Upper lobe of left lung (tissue), 6 donors: ENCODE data around the gene EXOC6B. TPM values are rescaled to one million over a fixed set of nuclear protein-coding genes. Genes with fewer than 3 reads are reported as not detected.

ENCODE experiments used
- ATAC-seq, 2 donors: fragments of 200-7000 bp; cut with Tn5 transposase; one replicate each; pipeline ENCODE4 v1.9.1; 2022; ENCODE audit warnings: mild to moderate bottlenecking in 2 of 2, moderate library complexity in 2 of 2; ENCODE audit not compliant: low FRiP score in 2 of 2
- DNase-seq, 2 donors: peaks; one replicate each; pipeline ENCODE4 v3.0.0-alpha.2; 2019 to 2020
- H3K27ac ChIP-seq, 4 donors: fragments of 200-600 bp; sonication (generic); one replicate each; pipeline ENCODE4 v1.5.1; 2016 to 2019
- H3K27me3 ChIP-seq, 4 donors: fragments of 200-600 bp; sonication (generic); one replicate each; pipeline ENCODE4 v1.5.1; 2017 to 2019
- H3K36me3 ChIP-seq, 4 donors: fragments of 200-600 bp; sonication (generic); one replicate each; pipeline ENCODE4 v1.5.1; 2016 to 2019
- H3K4me1 ChIP-seq, 4 donors: fragments of 200-600 bp; sonication (generic); one replicate each; pipeline ENCODE4 v1.5.1; 2018 to 2019
- H3K4me3 ChIP-seq, 4 donors: fragments of 200-600 bp; sonication (generic); one replicate each; pipeline ENCODE4 v1.5.1; 2017 to 2019; ENCODE audit warnings: mild to moderate bottlenecking in 2 of 4, moderate library complexity in 1 of 4
- H3K9me3 ChIP-seq, 4 donors: fragments of 200-600 bp; sonication (generic); one replicate each; pipeline ENCODE4 v1.5.1; 2018 to 2019
- CTCF ChIP-seq, 6 experiments: fragments of 450-650 bp in 4 of 6; fragments of 200-600 bp in 2 of 6; sonication (generic) in 2 of 6; IDR thresholded peaks; one replicate each; pipeline ENCODE4 v1.5.1; 2016 to 2019; ENCODE audit warnings: antibody characterized with exemption in 6 of 6
- EP300 ChIP-seq, 4 donors: sonication (generic); formaldehyde crosslinking; IDR thresholded peaks; one replicate each; pipeline ENCODE4 v1.5.1; 2017; ENCODE audit warnings: antibody characterized with exemption in 4 of 4, control low read depth in 2 of 4
- POLR2A ChIP-seq, 4 donors: fragments of 450-650 bp; IDR thresholded peaks; one replicate each; pipeline ENCODE4 v1.5.1; 2016 to 2017; ENCODE audit warnings: antibody characterized with exemption in 4 of 4, mild to moderate bottlenecking in 2 of 4
- POLR2AphosphoS5 ChIP-seq, 2 donors: sonication (generic); formaldehyde crosslinking; IDR thresholded peaks; one replicate each; pipeline ENCODE4 v1.5.1; 2017; ENCODE audit warnings: antibody characterized with exemption in 2 of 2
- WGBS, 2 donors: methylation state at CpG; one replicate each; pipeline ENCODE4 v1.1.5; 2017 to 2018; 5-methylcytosine and 5-hydroxymethylcytosine counted together
- total RNA-seq, 6 donors: library from RNA; depleted of rRNA in 4 of 6; stranded (reverse); fragments of >200 nt in 4 of 6; gene quantifications; one replicate each; pipeline versions ENCODE4 v1.1.0 to v1.2.1, GENCODE V29; 2016 to 2021
- donor health status: DM: no; HTN: no; CAD: no; lungs with moderate emphysema.
- donor health status: DM: no; HTN: yes; CAD: no; lungs with severe emphysema.

EXOC6B gene
- total RNA-seq, 6 donors from 2014 or later: 11.0 to 56.6 (median 24.0) TPM

GRCh38 chr2:72236445-72237067 lies 589.3 kb downstream of the EXOC6B start:
- Histone ChIP-seq H3K4me1 (peaks cover 0 to 6% (median 0%) of the 10 kb centered on the region in 4 donors), H3K36me3 (no peaks in the 10 kb centered on the region), H3K4me3 (no peak overlapping the region), H3K27ac (no peak overlapping the region), H3K27me3 (no peaks in the 10 kb centered on the region), H3K9me3 (no peaks in the 10 kb centered on the region)
- WGBS, 2 donors: 86 to 91% methylated on average over 3 of the region's 3 CpGs
- ATAC-seq (no peak), DNase-seq (no peak)
- TF ChIP-seq POLR2A (IDR thresholded peaks at IDR 0.05) (no peak), CTCF (IDR thresholded peaks at IDR 0.05) (no peak)

- no peak for DNase-seq
- no peak overlapping the region for H3K27ac ChIP-seq
- no peak overlapping the region for H3K4me3 ChIP-seq
- ATAC-seq: no peak
- peaks cover 0 to 6% (median 0%) of the 10 kb centered on the region in 4 donors for H3K4me1 ChIP-seq
- H3K36me3 ChIP-seq: no peaks in the 10 kb centered on the region
- H3K9me3 ChIP-seq: no peaks in the 10 kb centered on the region
- TF ChIP-seq POLR2A (IDR thresholded peaks at IDR 0.05) (no peak), CTCF (IDR thresholded peaks at IDR 0.05) (no peak), POLR2AphosphoS5 (IDR thresholded peaks at IDR 0.05) (no peak), EP300 (IDR thresholded peaks at IDR 0.05) (no peak)
- WGBS, 2 donors: 89 to 94% methylated on average over 5 of the region's 5 CpGs
- H3K27me3 ChIP-seq: no peaks in the 10 kb centered on the region
These were observed 590.1 kb downstream of the EXOC6B start for GRCh38 chr2:72235497-72236415.

- no peaks in the 10 kb centered on the region for H3K27me3 ChIP-seq
- H3K27ac ChIP-seq: no peak overlapping the region
- no peak for TF ChIP-seq CTCF (IDR thresholded peaks at IDR 0.05)
- no peak for TF ChIP-seq EP300 (IDR thresholded peaks at IDR 0.05)
- no peak for TF ChIP-seq POLR2A (IDR thresholded peaks at IDR 0.05)
- TF ChIP-seq POLR2AphosphoS5 (IDR thresholded peaks at IDR 0.05): no peak
- H3K4me3 ChIP-seq: no peak overlapping the region
- peak in 1 of 2 donors; percentile 40 for ATAC-seq
- peaks cover 0 to 6% (median 0%) of the 10 kb centered on the region in 4 donors for H3K4me1 ChIP-seq
- H3K36me3 ChIP-seq: no peaks in the 10 kb centered on the region
- WGBS, 2 donors: 56 to 82% methylated on average over 1 to 2 of the region's 2 CpGs
- DNase-seq: no peak
- no peaks in the 10 kb centered on the region for H3K9me3 ChIP-seq
These were observed 592.6 kb downstream of the EXOC6B start for GRCh38 chr2:72233211-72233610.

GRCh38 chr2:72222829-72223564 lies 602.8 kb downstream of the EXOC6B start:
- ATAC-seq: no peak
- no peaks in the 10 kb centered on the region for H3K36me3 ChIP-seq
- TF ChIP-seq POLR2A (IDR thresholded peaks at IDR 0.05): no peak
- TF ChIP-seq CTCF (IDR thresholded peaks at IDR 0.05): no peak
- TF ChIP-seq POLR2AphosphoS5 (IDR thresholded peaks at IDR 0.05): no peak
- 70 to 75% methylated on average over 3 of the region's 3 CpGs for WGBS, 2 donors
- H3K9me3 ChIP-seq: no peaks in the 10 kb centered on the region
- no peaks in the 10 kb centered on the region for H3K4me1 ChIP-seq
- H3K4me3 ChIP-seq: no peak overlapping the region
- no peaks in the 10 kb centered on the region for H3K27me3 ChIP-seq
- H3K27ac ChIP-seq: no peak overlapping the region
- no peak for DNase-seq
